Ureter (tissue), 1 donor: ENCODE data around the gene RPP14. TPM values are rescaled to one million over a fixed set of nuclear protein-coding genes. Genes with fewer than 3 reads are reported as not detected.
A peak's percentile ranks its signal among the peaks of the same experiment; 100 is the strongest.
"Not testable (repeated sequence)": the region's sequence is repeated elsewhere in the genome, so short reads cannot be mapped to it uniquely, and the experiment has no call there.

ENCODE experiments used
- DNase-seq: peaks from one replicate; pipeline ENCODE4 v3.0.0-alpha.2; 2020; ENCODE audit warnings: low spot score
- total RNA-seq: library from RNA; stranded (reverse); gene quantifications from one replicate; pipeline ENCODE4 v1.2.4, GENCODE V29; 2023
- donor health status: DM: yes; HTN: yes; CAD: no.

RPP14 gene
- total RNA-seq, 1 donor from 2014 or later, result 17.0 TPM

DNA sequence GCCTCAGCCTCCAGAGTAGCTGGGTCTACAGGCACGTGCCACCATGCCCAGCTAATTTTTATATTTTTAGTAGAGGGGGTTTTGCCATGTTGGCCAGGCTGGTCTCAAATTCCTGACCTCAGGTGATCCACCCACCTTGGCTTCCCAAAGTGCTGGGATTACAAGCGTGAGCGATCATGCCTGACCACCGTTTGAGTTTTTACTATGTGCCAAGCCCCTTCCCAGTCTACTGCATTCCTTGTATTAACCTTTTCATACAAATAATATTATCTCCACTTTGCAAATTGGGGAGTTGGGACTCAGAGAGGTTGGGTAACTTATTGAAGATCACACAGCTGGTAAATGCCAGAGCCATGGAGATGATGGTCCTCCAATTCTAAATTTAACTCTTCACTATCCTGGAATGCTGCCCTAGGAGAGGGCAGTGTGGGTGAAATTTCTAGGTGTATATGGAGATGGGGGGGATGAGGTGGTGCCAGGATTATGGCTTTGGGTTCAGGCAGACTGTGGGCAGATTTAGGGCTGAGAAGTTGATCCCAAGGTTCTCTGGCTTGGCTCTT, 25.6 kb downstream of the RPP14 start:
- DNase-seq, result no peak

DNA sequence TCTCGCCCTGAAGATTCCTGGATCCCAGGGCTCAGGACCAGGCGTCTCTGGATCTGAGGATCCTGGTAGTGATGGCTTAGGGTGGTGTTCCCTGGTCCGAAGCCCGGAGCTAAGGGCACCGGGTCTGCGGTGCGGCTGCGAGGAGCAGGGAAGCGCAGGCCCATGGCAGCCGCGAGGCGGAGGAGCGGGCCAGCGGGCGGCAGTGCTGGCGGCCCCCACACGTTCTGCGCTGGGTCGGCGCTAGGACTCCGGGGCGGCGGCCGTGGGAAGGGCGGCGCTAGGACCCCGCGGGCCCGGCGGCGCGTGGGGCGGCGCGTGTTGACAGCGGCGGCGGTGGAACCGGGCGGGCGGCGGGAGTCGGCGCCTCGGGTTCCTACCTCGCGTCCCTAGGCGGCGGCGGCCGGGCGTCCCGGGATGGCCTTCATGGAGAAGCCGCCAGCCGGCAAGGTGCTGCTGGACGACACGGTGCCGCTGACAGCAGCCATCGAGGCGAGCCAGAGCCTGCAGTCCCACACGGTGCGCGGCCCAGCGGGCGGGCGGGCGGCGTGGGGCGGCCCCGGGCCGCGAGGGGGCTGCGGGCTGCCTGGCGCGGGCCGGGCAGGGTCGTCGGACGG, 26.6 kb downstream of the RPP14 start, which contains the start of gene PXK:
Gene PXK, plus strand, starts transcription at position 318 of the 614 bp plus-strand sequence. Its CDS starts 97 bp downstream, at position 415.
- peak; percentile 74 for DNase-seq

GRCh38 chr3:58333206-58334012, 27.4 kb downstream of the RPP14 start:
- DNase-seq, result no peak

DNA sequence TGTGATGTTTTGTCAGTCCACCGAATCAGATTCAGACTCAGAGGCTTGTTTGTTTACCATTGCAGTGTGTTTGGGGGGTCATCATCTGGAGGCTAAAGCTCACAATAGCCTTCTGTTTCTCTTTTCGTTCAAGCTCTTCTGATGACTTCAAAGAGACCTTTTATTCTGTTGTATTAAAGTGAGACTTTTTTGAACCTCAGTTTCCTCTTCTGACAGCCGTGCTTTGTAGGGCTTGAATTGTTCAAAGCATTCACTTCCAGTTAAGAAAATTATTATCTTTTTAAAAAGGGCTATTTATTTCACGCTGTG, 27.9 kb downstream of the RPP14 start:
- DNase-seq, result no peak

GRCh38 chr3:58334506-58334884, 28.4 kb downstream of the RPP14 start:
- DNase-seq, result no peak

DNA sequence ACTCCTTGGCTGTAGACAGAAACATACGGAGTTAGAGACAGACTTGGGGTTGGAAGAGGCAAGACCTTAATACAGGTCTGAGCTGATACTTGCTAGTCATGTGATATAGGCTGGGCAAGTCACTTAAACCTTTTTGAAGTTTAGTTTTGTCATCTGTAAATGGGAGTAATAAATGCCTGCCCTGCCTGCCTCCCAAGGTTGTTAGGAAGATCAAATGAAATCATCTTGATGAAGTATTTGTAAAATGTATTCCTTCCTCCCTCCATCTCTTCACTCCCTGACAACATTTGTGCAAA, 29.6 kb downstream of the RPP14 start:
- no peak for DNase-seq

GRCh38 chr3:58336135-58336882, 30.3 kb downstream of the RPP14 start:
- DNase-seq, result no peak

DNA sequence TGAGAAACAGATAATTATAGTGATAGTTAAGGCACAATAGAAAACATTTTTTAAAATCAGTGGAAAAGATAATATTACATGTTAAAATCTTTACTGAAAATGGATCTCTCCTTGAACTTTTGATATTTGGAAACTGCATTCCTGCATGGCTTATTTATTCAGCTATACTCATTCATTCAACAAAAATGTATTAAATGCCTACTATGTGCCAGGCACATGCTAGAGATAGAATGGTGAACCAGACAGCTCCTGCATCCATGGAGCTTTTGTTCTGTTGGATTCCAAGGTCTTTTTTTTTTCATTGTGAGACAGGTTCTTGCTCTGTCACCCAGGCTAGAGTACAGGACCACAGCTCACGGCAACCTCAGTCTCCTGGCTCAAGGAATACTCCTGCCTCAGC, 31.1 kb downstream of the RPP14 start:
- no peak for DNase-seq

DNA sequence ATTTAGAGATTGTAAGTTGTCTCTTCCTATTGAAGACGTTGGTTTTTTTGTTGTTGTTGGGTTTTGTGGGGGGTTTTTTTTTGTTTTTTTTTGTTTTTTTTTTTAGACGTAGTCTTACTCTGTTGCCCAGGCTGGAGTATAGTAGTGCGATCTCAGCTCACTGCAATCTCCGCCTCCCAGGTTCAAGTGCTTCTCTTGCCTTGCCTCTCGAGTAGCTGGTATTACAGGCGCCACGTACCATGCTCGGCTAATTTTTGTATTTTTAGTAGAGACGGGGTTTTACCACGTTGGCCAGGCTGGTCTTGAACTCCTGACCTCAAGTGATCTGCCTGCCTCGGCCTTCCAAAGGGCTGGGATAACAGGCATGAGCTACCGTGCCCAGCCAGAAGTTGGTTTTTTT, 33.1 kb downstream of the RPP14 start:
- not testable (repeated sequence) for DNase-seq

- DNase-seq, result no peak
Measured at GRCh38 chr3:58340594-58341244, 34.7 kb downstream of the RPP14 start.

- no peak for DNase-seq
Measured at GRCh38 chr3:58341376-58341775, 35.3 kb downstream of the RPP14 start.

GRCh38 chr3:58342676-58343075, 36.6 kb downstream of the RPP14 start:
- no peak for DNase-seq

DNA sequence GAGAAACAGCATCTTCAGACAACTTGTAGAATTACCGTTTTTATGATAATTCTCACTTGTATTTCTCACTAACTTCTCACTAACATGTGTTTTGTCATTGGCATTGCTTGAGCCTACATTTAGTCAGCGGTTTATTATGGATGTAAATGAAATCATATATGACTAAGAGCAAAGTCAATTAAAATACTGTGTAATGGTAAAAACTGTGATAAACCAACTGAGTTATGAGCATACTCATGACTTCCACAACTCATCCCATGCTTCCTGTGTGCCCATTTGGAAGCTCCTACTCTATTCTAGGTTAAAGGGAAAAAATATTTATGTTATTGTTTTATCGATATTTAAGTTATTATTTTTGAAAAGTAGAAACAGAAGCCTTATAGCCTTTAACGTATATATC, 39.4 kb downstream of the RPP14 start:
- DNase-seq, result no peak

DNA sequence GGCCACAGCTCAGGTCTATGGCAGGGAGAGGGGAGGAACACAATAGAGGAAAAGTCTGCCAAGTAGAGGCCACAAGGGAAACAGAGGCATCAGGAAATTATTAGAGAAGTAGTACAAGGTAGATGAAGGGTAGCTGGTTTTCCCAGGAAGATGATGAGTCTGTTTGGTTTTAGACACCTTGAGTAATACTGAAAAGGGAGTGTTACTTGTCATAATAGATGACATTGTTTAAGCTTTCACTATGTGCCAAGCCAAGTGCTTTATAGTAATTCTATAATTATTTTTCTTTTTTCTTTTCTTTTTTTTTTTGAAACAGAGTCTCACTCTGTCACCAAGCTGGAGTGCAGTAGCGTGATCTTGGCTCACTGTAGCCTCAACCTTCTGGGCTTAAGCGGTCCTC, 40.3 kb downstream of the RPP14 start:
- no peak for DNase-seq

GRCh38 chr3:58347984-58348383, 41.9 kb downstream of the RPP14 start:
- no peak for DNase-seq

DNA sequence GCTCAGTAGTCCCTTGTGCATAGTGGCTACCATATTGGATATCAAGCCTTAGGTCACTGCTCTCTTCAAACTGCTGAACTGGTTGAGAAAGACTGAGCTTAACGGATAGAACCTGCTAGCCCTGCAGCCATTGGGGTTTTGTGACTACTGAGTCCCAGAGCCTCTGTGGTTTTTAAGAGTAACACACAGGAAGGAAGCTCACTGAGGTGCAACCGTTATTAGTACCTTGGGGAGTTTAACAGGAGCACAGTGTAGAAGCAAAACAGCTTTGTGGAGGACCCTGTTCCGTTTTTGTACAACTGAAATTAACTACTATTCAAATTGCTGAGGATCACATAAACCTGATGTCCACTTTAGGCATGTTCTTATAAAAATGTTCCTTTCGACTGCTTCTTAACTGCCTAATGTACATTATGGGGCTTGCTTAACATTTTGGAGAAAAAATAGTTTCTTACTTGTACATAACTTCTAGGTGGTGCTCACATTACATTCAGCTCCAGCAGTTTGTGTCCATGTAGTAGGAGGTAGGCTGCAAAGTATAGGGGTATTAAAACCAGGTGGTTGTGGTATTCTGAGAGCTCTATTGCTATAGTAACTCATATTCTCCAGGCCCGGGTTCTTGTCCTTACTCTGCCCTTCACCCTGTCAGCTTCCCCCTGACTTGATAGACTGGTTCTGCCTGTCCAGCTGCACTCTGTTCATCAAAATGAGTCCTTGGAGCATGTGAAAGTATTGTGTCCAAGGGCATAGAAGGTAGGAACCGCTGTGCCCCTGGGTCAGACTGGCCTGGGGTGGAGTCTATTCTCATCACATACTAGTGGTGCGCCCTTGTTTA, 44.0 kb downstream of the RPP14 start:
- DNase-seq, result no peak

GRCh38 chr3:58350627-58351013, 44.6 kb downstream of the RPP14 start:
- DNase-seq, result no peak

DNA sequence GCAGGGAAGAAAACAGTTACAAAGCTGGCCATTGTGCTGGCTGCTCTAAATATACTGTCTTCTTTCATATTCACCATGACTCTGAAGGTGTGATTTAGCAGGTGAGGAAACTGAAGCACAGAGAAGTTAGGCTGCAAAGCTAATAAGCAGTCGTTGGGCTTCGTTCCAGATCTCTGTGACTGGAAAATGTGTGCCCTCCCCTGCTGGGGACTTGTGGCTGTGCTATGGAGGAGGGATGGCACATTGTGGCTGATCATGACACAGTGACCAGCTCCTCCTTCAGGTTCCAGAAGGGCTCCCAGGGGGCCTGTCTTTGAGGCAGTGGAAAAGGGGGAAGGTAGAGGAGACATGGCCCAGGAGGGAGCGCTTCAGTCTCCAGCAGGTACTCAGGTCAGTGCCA, 45.9 kb downstream of the RPP14 start:
- no peak for DNase-seq

GRCh38 chr3:58352626-58353025, 46.6 kb downstream of the RPP14 start:
- DNase-seq, result no peak

- DNase-seq, result no peak
Measured at GRCh38 chr3:58353722-58354553, 47.9 kb downstream of the RPP14 start.
